ENCODE measurements around the gene ERH. TPM values are rescaled to one million over a fixed set of nuclear protein-coding genes. Genes with fewer than 3 reads are reported as not detected.

ERH gene
- total RNA-seq = 10 to 100 TPM; 52.6 to 88.0 (median 74.3) TPM

- WGBS, 2 donors = 0% methylated on average over 24 to 38 of the region's 53 CpGs
- peaks cover 16 to 18% of the 10 kb centered on the region in 2 donors for H3K36me3 ChIP-seq
- H3K4me3 ChIP-seq (replicated peaks in 1 of 3) = peak within 1 kb of the TSS; percentile 69 to 98 (median 96)
- H3K9me3 ChIP-seq = no peaks in the 10 kb centered on the region
- peak in 1 of 6 experiments; percentile 3 for TF ChIP-seq CTCF (IDR thresholded peaks at IDR 0.05)
- peak in 1 of 2 donors; percentile 65 for TF ChIP-seq POLR2A (IDR thresholded peaks at IDR 0.05)
- peak within 1 kb of the TSS; percentile 69 to 84 (median 84) for H3K27ac ChIP-seq
- H3K27me3 ChIP-seq = no peaks in the 10 kb centered on the region
- intact Hi-C loops (cut with DNase I) = loop anchor here (10.0 kb wide), 1 partner anchor 367 kb away; the partner anchor contains the start of gene SRSF5
- peak; percentile 96 for DNase-seq
- peaks cover 38 to 40% of the 10 kb centered on the region in 2 donors for H3K4me1 ChIP-seq
Observed at GRCh38 chr14:69398053-69398817, at the start of gene ERH, which contains the start of gene SLC39A9. Gene ERH (minus strand): TSS chr14:69398299. CDS start chr14:69398233, 66 bp downstream. Gene SLC39A9 (plus strand): TSS chr14:69398692. CDS start chr14:69399370, 678 bp downstream.

- TF ChIP-seq POLR2A (IDR thresholded peaks at IDR 0.05) (no peak), CTCF (IDR thresholded peaks at IDR 0.05) (no peak)
- H3K4me1 ChIP-seq = peaks cover 7 to 8% of the 10 kb centered on the region in 2 donors
- no peak overlapping the region for H3K4me3 ChIP-seq (replicated peaks in 1 of 3)
- H3K9me3 ChIP-seq = no peaks in the 10 kb centered on the region
- intact Hi-C loops (cut with DNase I) = no loop called here
- peaks cover 0 to 3% of the 10 kb centered on the region in 2 donors for H3K36me3 ChIP-seq
- DNase-seq = no peak
- 95 to 97% methylated on average over 5 of the region's 5 CpGs for WGBS, 2 donors
- H3K27me3 ChIP-seq = no peaks in the 10 kb centered on the region
- no peak overlapping the region for H3K27ac ChIP-seq
Observed at GRCh38 chr14:69443296-69443805, 45.3 kb upstream of the ERH start.

- peaks cover 0 to 3% of the 10 kb centered on the region in 2 donors for H3K36me3 ChIP-seq
- no peak for DNase-seq
- H3K4me3 ChIP-seq (replicated peaks in 1 of 3) = no peak overlapping the region
- no peaks in the 10 kb centered on the region for H3K9me3 ChIP-seq
- TF ChIP-seq CTCF (IDR thresholded peaks at IDR 0.05) (no peak), POLR2A (IDR thresholded peaks at IDR 0.05) (no peak)
- no peak overlapping the region for H3K27ac ChIP-seq
- H3K27me3 ChIP-seq = no peaks in the 10 kb centered on the region
- peaks cover under 1 to 1% of the 10 kb centered on the region in 2 donors for H3K4me1 ChIP-seq
- intact Hi-C loops (cut with DNase I) = no loop called here
- WGBS, 2 donors = 78 to 89% methylated on average over 5 of the region's 5 CpGs
Observed at GRCh38 chr14:69441948-69442347, 43.8 kb upstream of the ERH start.

GRCh38 chr14:69439521-69440270, 41.6 kb upstream of the ERH start:
- Histone ChIP-seq H3K4me1 (no peaks in the 10 kb centered on the region), H3K27ac (no peak overlapping the region), H3K27me3 (no peaks in the 10 kb centered on the region), H3K4me3 (replicated peaks in 1 of 3) (no peak overlapping the region), H3K36me3 (peaks cover 0 to 3% of the 10 kb centered on the region in 2 donors), H3K9me3 (no peaks in the 10 kb centered on the region)
- WGBS, 2 donors = 88% methylated on average over 12 of the region's 12 CpGs
- intact Hi-C loops (cut with DNase I) = no loop called here
- TF ChIP-seq CTCF (IDR thresholded peaks at IDR 0.05) = no peak
- TF ChIP-seq POLR2A (IDR thresholded peaks at IDR 0.05) = no peak
- no peak for DNase-seq

Data from thyroid gland (tissue), 4 donors.